Measurements from ENCODE around the gene STAMBP. TPM values are rescaled to one million over a fixed set of nuclear protein-coding genes. Genes with fewer than 3 reads are reported as not detected.

STAMBP gene
- total and polyA plus RNA-seq, 3 experiments from 2014 or later: 47.8 to 71.9 (median 71.7) TPM

- Histone ChIP-seq H3K4me3 (ENCODE audit: low read length) (no peak overlapping the region), H3K27ac (ENCODE audit: low read depth, low read length) (no peak overlapping the region), H3K9me3 (ENCODE audit: low read length) (no peaks in the 10 kb centered on the region), H3K27me3 (ENCODE audit: insufficient read depth, low read length, poor library complexity, severe bottlenecking) (no peaks in the 10 kb centered on the region), H3K4me1 (ENCODE audit: insufficient read depth, low read length) (no peaks in the 10 kb centered on the region), H3K36me3 (ENCODE audit: insufficient read depth, low read length) (no peaks in the 10 kb centered on the region)
- H3K27me3 Mint-ChIP-seq: no peaks in the 10 kb centered on the region
- no peak overlapping the region for H3K4me3 Mint-ChIP-seq
- H3K36me3 Mint-ChIP-seq: peaks cover 0 to 48% (median 14%) of the 10 kb centered on the region in 3 donors
- POLR2A ChIA-PET: interaction anchor here (0.6 kb wide), 1 partner anchor 644 kb away, joined by 3 read pairs; the partner anchor contains the start of genes CCDC142 and TTC31
- no peaks in the 10 kb centered on the region for H3K9me3 Mint-ChIP-seq
- no peak for DNase-seq
- H3K4me1 Mint-ChIP-seq: peaks cover 31 to 47% (median 46%) of the 10 kb centered on the region in 3 donors
- CTCF ChIA-PET: interaction anchor here (0.9 to 1.2 kb wide), 4 partner anchors 10 to 86 kb away, joined by 3 read pairs; partner anchors contain the start of gene STAMBP
- peak overlapping the region in 5 of 8 donors; percentile 4 to 40 (median 16) for H3K27ac Mint-ChIP-seq
These were observed 10.3 kb downstream of the STAMBP start for GRCh38 chr2:73838889-73839534.

GRCh38 chr2:73839653-73840411, 11.1 kb downstream of the STAMBP start:
- Histone ChIP-seq H3K27ac (ENCODE audit: low read depth, low read length) (no peak overlapping the region), H3K36me3 (ENCODE audit: insufficient read depth, low read length) (peaks cover 2% of the 10 kb centered on the region), H3K4me3 (ENCODE audit: low read length) (no peak overlapping the region), H3K4me1 (ENCODE audit: insufficient read depth, low read length) (no peaks in the 10 kb centered on the region), H3K9me3 (ENCODE audit: low read length) (no peaks in the 10 kb centered on the region), H3K27me3 (ENCODE audit: insufficient read depth, low read length, poor library complexity, severe bottlenecking) (no peaks in the 10 kb centered on the region)
- peak overlapping the region in 4 of 8 donors; percentile 1 to 79 (median 58) for H3K27ac Mint-ChIP-seq
- peaks cover 0 to 49% (median 12%) of the 10 kb centered on the region in 3 donors for H3K36me3 Mint-ChIP-seq
- no peaks in the 10 kb centered on the region for H3K9me3 Mint-ChIP-seq
- ChIA-PET CTCF (interaction anchor here (1.2 kb wide), 1 partner anchor 11 kb away, joined by 3 read pairs; the partner anchor contains the start of gene STAMBP), POLR2A (interaction anchor here (0.6 kb wide), 1 partner anchor 643 kb away, joined by 3 read pairs; the partner anchor contains the start of genes CCDC142 and TTC31)
- DNase-seq: no peak
- H3K4me3 Mint-ChIP-seq: no peak overlapping the region
- peaks cover 30 to 44% (median 41%) of the 10 kb centered on the region in 3 donors for H3K4me1 Mint-ChIP-seq
- H3K27me3 Mint-ChIP-seq: no peaks in the 10 kb centered on the region

- no peak overlapping the region for H3K4me3 ChIP-seq (ENCODE audit: low read length)
- ChIA-PET CTCF (no interaction called here), POLR2A (no interaction called here)
- peaks cover 22% of the 10 kb centered on the region for H3K36me3 ChIP-seq (ENCODE audit: insufficient read depth, low read length)
- no peak overlapping the region for H3K27ac ChIP-seq (ENCODE audit: low read depth, low read length)
- Mint-ChIP-seq H3K36me3 (peaks cover 0 to 58% (median 20%) of the 10 kb centered on the region in 3 donors), H3K27ac (peak overlapping the region; percentile 1 to 91 (median 69)), H3K27me3 (no peaks in the 10 kb centered on the region), H3K9me3 (no peaks in the 10 kb centered on the region), H3K4me1 (peaks cover 27 to 41% (median 35%) of the 10 kb centered on the region in 3 donors), H3K4me3 (peak overlapping the region in 1 of 7 donors; percentile 42)
- no peaks in the 10 kb centered on the region for H3K27me3 ChIP-seq (ENCODE audit: insufficient read depth, low read length, poor library complexity, severe bottlenecking)
- no peak for DNase-seq
- H3K9me3 ChIP-seq (ENCODE audit: low read length): no peaks in the 10 kb centered on the region
- no peaks in the 10 kb centered on the region for H3K4me1 ChIP-seq (ENCODE audit: insufficient read depth, low read length)
These were observed 13.4 kb downstream of the STAMBP start for GRCh38 chr2:73841912-73842738.

GRCh38 chr2:73842739-73843019, 13.9 kb downstream of the STAMBP start:
- H3K27ac ChIP-seq (ENCODE audit: low read depth, low read length): no peak overlapping the region
- ChIA-PET CTCF (no interaction called here), POLR2A (no interaction called here)
- DNase-seq: no peak
- Mint-ChIP-seq H3K27me3 (no peaks in the 10 kb centered on the region), H3K9me3 (no peaks in the 10 kb centered on the region), H3K4me1 (peaks cover 26 to 39% (median 34%) of the 10 kb centered on the region in 3 donors), H3K27ac (peak overlapping the region in 2 of 8 donors; percentile 26 to 85), H3K36me3 (peaks cover 0 to 64% (median 22%) of the 10 kb centered on the region in 3 donors), H3K4me3 (no peak overlapping the region)
- no peaks in the 10 kb centered on the region for H3K27me3 ChIP-seq (ENCODE audit: insufficient read depth, low read length, poor library complexity, severe bottlenecking)
- H3K4me1 ChIP-seq (ENCODE audit: insufficient read depth, low read length): no peaks in the 10 kb centered on the region
- no peaks in the 10 kb centered on the region for H3K9me3 ChIP-seq (ENCODE audit: low read length)
- H3K4me3 ChIP-seq (ENCODE audit: low read length): no peak overlapping the region
- peaks cover 28% of the 10 kb centered on the region for H3K36me3 ChIP-seq (ENCODE audit: insufficient read depth, low read length)

GRCh38 chr2:73844087-73844486, 15.3 kb downstream of the STAMBP start:
- Mint-ChIP-seq H3K27me3 (no peaks in the 10 kb centered on the region), H3K27ac (no peak overlapping the region), H3K36me3 (peaks cover 0 to 73% (median 26%) of the 10 kb centered on the region in 3 donors), H3K4me3 (no peak overlapping the region), H3K4me1 (peaks cover 18 to 26% (median 24%) of the 10 kb centered on the region in 3 donors), H3K9me3 (no peaks in the 10 kb centered on the region)
- ChIA-PET CTCF (no interaction called here), POLR2A (no interaction called here)
- no peak for DNase-seq
- no peaks in the 10 kb centered on the region for H3K4me1 ChIP-seq (ENCODE audit: insufficient read depth, low read length)
- H3K4me3 ChIP-seq (ENCODE audit: low read length): no peak overlapping the region
- H3K27me3 ChIP-seq (ENCODE audit: insufficient read depth, low read length, poor library complexity, severe bottlenecking): no peaks in the 10 kb centered on the region
- H3K9me3 ChIP-seq (ENCODE audit: low read length): no peaks in the 10 kb centered on the region
- no peak overlapping the region for H3K27ac ChIP-seq (ENCODE audit: low read depth, low read length)
- H3K36me3 ChIP-seq (ENCODE audit: insufficient read depth, low read length): peaks cover 34% of the 10 kb centered on the region

- no peaks in the 10 kb centered on the region for H3K4me1 ChIP-seq (ENCODE audit: insufficient read depth, low read length)
- no peaks in the 10 kb centered on the region for H3K27me3 Mint-ChIP-seq
- no peak overlapping the region for H3K27ac ChIP-seq (ENCODE audit: low read depth, low read length)
- H3K36me3 Mint-ChIP-seq: peaks cover 4 to 63% (median 34%) of the 10 kb centered on the region in 3 donors
- H3K9me3 ChIP-seq (ENCODE audit: low read length): no peaks in the 10 kb centered on the region
- DNase-seq: no peak
- H3K36me3 ChIP-seq (ENCODE audit: insufficient read depth, low read length): peaks cover 51% of the 10 kb centered on the region
- POLR2A ChIA-PET: no interaction called here
- no peak overlapping the region for H3K27ac Mint-ChIP-seq
- CTCF ChIA-PET: interaction anchor here (0.9 kb wide), 1 partner anchor 329 kb away, joined by 3 read pairs; the partner anchor contains the start of gene MOB1A
- H3K9me3 Mint-ChIP-seq: no peaks in the 10 kb centered on the region
- H3K4me1 Mint-ChIP-seq: peaks cover 0 to 4% (median 0%) of the 10 kb centered on the region in 3 donors
- H3K27me3 ChIP-seq (ENCODE audit: insufficient read depth, low read length, poor library complexity, severe bottlenecking): no peaks in the 10 kb centered on the region
- no peak overlapping the region for H3K4me3 Mint-ChIP-seq
- no peak overlapping the region for H3K4me3 ChIP-seq (ENCODE audit: low read length)
These were observed 21.2 kb downstream of the STAMBP start for GRCh38 chr2:73850009-73850408.

GRCh38 chr2:73851274-73851673, 22.5 kb downstream of the STAMBP start:
- Histone ChIP-seq H3K9me3 (ENCODE audit: low read length) (no peaks in the 10 kb centered on the region), H3K4me1 (ENCODE audit: insufficient read depth, low read length) (no peaks in the 10 kb centered on the region), H3K4me3 (ENCODE audit: low read length) (no peak overlapping the region), H3K36me3 (ENCODE audit: insufficient read depth, low read length) (peaks cover 45% of the 10 kb centered on the region), H3K27ac (ENCODE audit: low read depth, low read length) (no peak overlapping the region), H3K27me3 (ENCODE audit: insufficient read depth, low read length, poor library complexity, severe bottlenecking) (no peaks in the 10 kb centered on the region)
- POLR2A ChIA-PET: no interaction called here
- Mint-ChIP-seq H3K36me3 (peaks cover 13 to 66% (median 39%) of the 10 kb centered on the region in 3 donors), H3K27ac (peak overlapping the region in 1 of 8 donors; percentile 44), H3K9me3 (no peaks in the 10 kb centered on the region), H3K27me3 (no peaks in the 10 kb centered on the region), H3K4me1 (peaks cover 0 to 4% (median 0%) of the 10 kb centered on the region in 3 donors), H3K4me3 (no peak overlapping the region)
- no peak for DNase-seq
- CTCF ChIA-PET: no interaction called here

All from CD8-positive, alpha-beta memory T cell (primary cell).